Measurements from ENCODE around the gene MME.

The MME gene

GRCh38 chr3:155231792-155232191, 151.7 kb downstream of the MME start:
- DNase-seq (ENCODE audit: low read depth in 1 of 2, low spot score in 1 of 2), result no peak

GRCh38 chr3:155232605-155233004, 152.5 kb downstream of the MME start:
- DNase-seq (ENCODE audit: low read depth in 1 of 2, low spot score in 1 of 2), result no peak

GRCh38 chr3:155233213-155233612, 153.1 kb downstream of the MME start:
- DNase-seq (ENCODE audit: low read depth in 1 of 2, low spot score in 1 of 2), result no peak

Measured in activated CD4-positive, alpha-beta T cell treated with anti-CD3 and anti-CD28 coated beads, Interleukin-2, amount 50 U/mL, for 24 hours (primary cell).